WTC11 (cell line): ENCODE data around the gene PIP4K2A. TPM values are rescaled to one million over a fixed set of nuclear protein-coding genes. Genes with fewer than 3 reads are reported as not detected.

ENCODE experiments used
- ATAC-seq: fragments of 200-7000 bp; cut with Tn5 transposase; 2 replicates; pipeline ENCODE4 v1.10.0; 2021; ENCODE audit warnings: mild to moderate bottlenecking, moderate library complexity
- CTCF ChIA-PET: fragments of 300-600 bp; sonication (Branson Sonifier 250); formaldehyde crosslinking; loops from one replicate; lab custom pipeline; 2021; ENCODE audit warnings: antibody characterized with exemption; lab: Charles Lee
- POLR2A ChIA-PET: fragments of 350-600 bp; sonication (Branson Sonifier 250); formaldehyde crosslinking; loops from one replicate; lab custom pipeline; 2021; ENCODE audit warnings: antibody characterized with exemption; lab: Charles Lee
- DNase-seq: peaks from one replicate; pipeline ENCODE4 v3.0.0; 2021; ENCODE audit warnings: low spot score
- H3K27ac Mint-ChIP-seq: 2 replicates; pipeline ENCODE4 v1.8.0; 2021; ENCODE audit warnings: mixed read lengths
- H3K27me3 Mint-ChIP-seq: 2 replicates; pipeline ENCODE4 v1.8.0; 2021; ENCODE audit warnings: low read depth, mild to moderate bottlenecking, moderate library complexity, mixed read lengths
- H3K36me3 Mint-ChIP-seq: 2 replicates; pipeline ENCODE4 v1.8.0; 2021; ENCODE audit warnings: mixed read lengths
- H3K4me1 Mint-ChIP-seq: 2 replicates; pipeline ENCODE4 v1.8.0; 2022; ENCODE audit warnings: mixed read lengths
- H3K4me3 Mint-ChIP-seq: 2 replicates; pipeline ENCODE4 v1.8.0; 2021; ENCODE audit warnings: mild to moderate bottlenecking, moderate library complexity, mixed read lengths
- H3K9me3 Mint-ChIP-seq: 2 replicates; pipeline ENCODE4 v1.8.0; 2021; ENCODE audit warnings: mixed read lengths
- AR ChIP-seq: fragments of 250-450 bp; sonication (Bioruptor Pico); IDR thresholded peaks from 2 replicates; pipeline ENCODE4 v1.9.0; 2021; ENCODE audit warnings: mild to moderate bottlenecking
- ERG ChIP-seq: fragments of 250-450 bp; sonication (Bioruptor Pico); IDR thresholded peaks from 2 replicates; pipeline ENCODE4 v1.8.0; 2021; ENCODE audit warnings: mild to moderate bottlenecking
- ETV6 ChIP-seq: sonication (generic); formaldehyde crosslinking; IDR thresholded peaks from 2 replicates; pipeline ENCODE4 v1.8.1; 2022; ENCODE audit warnings: mild to moderate bottlenecking, missing genetic modification reagents
- FOXP1 ChIP-seq: sonication (generic); formaldehyde crosslinking; IDR thresholded peaks from 2 replicates; pipeline ENCODE4 v1.8.0; 2022; ENCODE audit warnings: missing genetic modification reagents, mild to moderate bottlenecking, moderate library complexity, borderline replicate concordance
- GRHL2 ChIP-seq: fragments of 250-450 bp; sonication (Bioruptor Pico); IDR thresholded peaks from 2 replicates; pipeline ENCODE4 v1.8.0; 2022; ENCODE audit warnings: mild to moderate bottlenecking, moderate library complexity; ENCODE audit not compliant: insufficient replicate concordance, severe bottlenecking
- HMGA2 ChIP-seq: fragments of 250-450 bp; sonication (Bioruptor Pico); IDR thresholded peaks from 2 replicates; pipeline ENCODE4 v1.4.0; 2021; ENCODE audit warnings: mild to moderate bottlenecking, moderate library complexity
- JAZF1 ChIP-seq: fragments of 250-450 bp; sonication (Bioruptor Pico); IDR thresholded peaks from 2 replicates; pipeline ENCODE4 v1.9.0; 2021; ENCODE audit warnings: moderate library complexity, mild to moderate bottlenecking, inconsistent platforms
- MYBL2 ChIP-seq: sonication (generic); formaldehyde crosslinking; IDR thresholded peaks from 2 replicates; pipeline ENCODE4 v1.8.1; 2023; ENCODE audit warnings: mild to moderate bottlenecking, moderate library complexity, missing genetic modification reagents
- NR3C1 ChIP-seq: sonication (generic); formaldehyde crosslinking; conservative IDR thresholded peaks from 2 replicates; pipeline ENCODE4 v1.8.1; 2023; ENCODE audit warnings: low read depth, mild to moderate bottlenecking, missing genetic modification reagents
- OVOL2 ChIP-seq: fragments of 250-450 bp; sonication (Bioruptor Pico); IDR thresholded peaks from 2 replicates; pipeline ENCODE4 v1.9.0; 2021; ENCODE audit warnings: mild to moderate bottlenecking, borderline replicate concordance
- RORB ChIP-seq: fragments of 250-450 bp; sonication (Bioruptor Pico); IDR thresholded peaks from 2 replicates; pipeline ENCODE4 v1.9.0; 2021; ENCODE audit warnings: mild to moderate bottlenecking
- ZMAT4 ChIP-seq: fragments of 250-450 bp; sonication (Bioruptor Pico); IDR thresholded peaks from 2 replicates; pipeline ENCODE4 v1.9.0; 2021; ENCODE audit warnings: mild to moderate bottlenecking
- ZNF317 ChIP-seq: sonication (generic); formaldehyde crosslinking; IDR thresholded peaks from 2 replicates; pipeline ENCODE4 v1.8.1; 2023; ENCODE audit warnings: low read depth, mild to moderate bottlenecking, moderate library complexity, missing genetic modification reagents, borderline replicate concordance
- ZNF423 ChIP-seq: fragments of 250-450 bp; sonication (Bioruptor Pico); IDR thresholded peaks from 2 replicates; pipeline ENCODE4 v2.1.2; 2022; ENCODE audit warnings: mild to moderate bottlenecking, moderate library complexity
- ZNF532 ChIP-seq: fragments of 250-450 bp; sonication (Bioruptor Pico); IDR thresholded peaks from 2 replicates; pipeline ENCODE4 v1.9.0; 2021; ENCODE audit warnings: mild to moderate bottlenecking, borderline replicate concordance
- ZNF671 ChIP-seq: fragments of 250-450 bp; sonication (Bioruptor Pico); IDR thresholded peaks from 2 replicates; pipeline ENCODE4 v1.8.0; 2021; ENCODE audit warnings: mild to moderate bottlenecking
- total RNA-seq: library from RNA; stranded (reverse); gene quantifications from 3 replicates; pipeline ENCODE4 v1.2.3, GENCODE V29; 2021
- TF ChIP-seq, protein P1 (sequence below): sonication (generic); formaldehyde crosslinking; IDR thresholded peaks from 2 replicates; pipeline ENCODE4 v1.8.1; 2023; ENCODE audit warnings: mild to moderate bottlenecking, moderate library complexity, missing genetic modification reagents
- TF ChIP-seq, protein P2 (sequence below): sonication (generic); formaldehyde crosslinking; IDR thresholded peaks from 2 replicates; pipeline ENCODE4 v1.8.1; 2023; ENCODE audit warnings: mild to moderate bottlenecking, missing genetic modification reagents

PIP4K2A gene
- total RNA-seq, 1 experiment from 2014 or later, result 47.5 TPM

DNA sequence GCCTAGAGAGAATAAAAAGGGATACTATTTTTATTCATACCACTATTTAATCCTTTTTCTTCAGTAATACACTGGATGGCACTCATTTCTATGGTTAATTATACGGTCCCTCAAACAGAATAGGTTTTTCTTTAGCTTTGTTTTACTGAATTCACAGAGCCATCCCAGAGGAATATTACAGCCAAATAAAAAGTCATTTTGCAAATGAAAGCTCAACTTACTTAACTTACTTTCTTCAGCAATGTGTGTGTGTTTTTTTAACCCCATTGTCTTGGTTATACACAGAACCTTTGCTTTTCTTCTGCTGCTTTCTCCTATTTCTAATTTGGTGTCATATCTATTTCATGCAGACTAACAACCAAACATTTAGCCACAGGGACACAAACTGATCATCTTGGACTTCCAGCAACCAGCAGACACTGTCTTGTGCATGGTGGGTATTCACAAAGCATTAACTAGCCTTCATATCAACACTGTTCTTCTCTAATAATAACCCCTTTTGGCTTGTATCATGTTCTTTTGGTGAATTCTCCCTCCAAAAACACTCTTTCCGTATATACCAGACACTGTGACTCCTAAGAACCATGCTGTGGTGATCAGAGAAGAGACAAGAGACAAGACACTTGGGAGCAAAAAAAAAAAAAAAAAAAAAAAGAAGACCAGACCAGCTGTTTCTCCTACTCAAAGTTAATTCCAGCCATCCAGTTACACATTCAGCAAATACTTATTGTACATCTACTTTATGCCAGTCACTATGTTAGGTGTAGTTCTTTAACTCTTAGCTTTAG is 40.4 kb downstream of the PIP4K2A start:
- TF ChIP-seq GRHL2 (CRISPR knock-in tag) (no peak), ZNF423 (CRISPR knock-in tag) (no peak), ZNF532 (CRISPR knock-in tag) (no peak), ZMAT4 (CRISPR knock-in tag) (no peak), RORB (CRISPR knock-in tag) (no peak), ETV6 (no peak)
- TF ChIP-seq, protein P1, sequence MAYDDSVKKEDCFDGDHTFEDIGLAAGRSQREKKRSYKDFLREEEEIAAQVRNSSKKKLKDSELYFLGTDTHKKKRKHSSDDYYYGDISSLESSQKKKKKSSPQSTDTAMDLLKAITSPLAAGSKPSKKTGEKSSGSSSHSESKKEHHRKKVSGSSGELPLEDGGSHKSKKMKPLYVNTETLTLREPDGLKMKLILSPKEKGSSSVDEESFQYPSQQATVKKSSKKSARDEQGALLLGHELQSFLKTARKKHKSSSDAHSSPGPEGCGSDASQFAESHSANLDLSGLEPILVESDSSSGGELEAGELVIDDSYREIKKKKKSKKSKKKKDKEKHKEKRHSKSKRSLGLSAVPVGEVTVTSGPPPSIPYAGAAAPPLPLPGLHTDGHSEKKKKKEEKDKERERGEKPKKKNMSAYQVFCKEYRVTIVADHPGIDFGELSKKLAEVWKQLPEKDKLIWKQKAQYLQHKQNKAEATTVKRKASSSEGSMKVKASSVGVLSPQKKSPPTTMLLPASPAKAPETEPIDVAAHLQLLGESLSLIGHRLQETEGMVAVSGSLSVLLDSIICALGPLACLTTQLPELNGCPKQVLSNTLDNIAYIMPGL (CRISPR knock-in tag), result no peak
- CTCF ChIA-PET, result interaction anchor here (0.9 to 1.1 kb wide), 2 partner anchors 19 to 26 kb away, joined by 3 read pairs; no protein-coding TSS in a partner anchor
- POLR2A ChIA-PET, result interaction anchor here (0.7 kb wide), 1 partner anchor 26 kb away, joined by 3 read pairs; no protein-coding TSS in a partner anchor
- no peak for ATAC-seq
- Mint-ChIP-seq H3K27me3 (no peaks in the 10 kb centered on the region), H3K9me3 (no peaks in the 10 kb centered on the region), H3K4me3 (no peak overlapping the region), H3K36me3 (no peaks in the 10 kb centered on the region; the same call in 1 of the 2 replicates), H3K4me1 (peaks cover 86% of the 10 kb centered on the region), H3K27ac (peak overlapping the region; percentile 85)
- no peak for DNase-seq

GRCh38 chr10:22673091-22673392 is 41.3 kb downstream of the PIP4K2A start:
- POLR2A ChIA-PET, result interaction anchor here (1.0 kb wide), 1 partner anchor 40 kb away, joined by 3 read pairs; no protein-coding TSS in a partner anchor
- no peak for DNase-seq
- no peaks in the 10 kb centered on the region for H3K9me3 Mint-ChIP-seq
- peak overlapping the region; percentile 11; the same call in 1 of the 2 replicates for H3K4me3 Mint-ChIP-seq
- H3K36me3 Mint-ChIP-seq, result no peaks in the 10 kb centered on the region; the same call in 1 of the 2 replicates
- no peak for ATAC-seq
- peak overlapping the region; percentile 93 for H3K27ac Mint-ChIP-seq
- CTCF ChIA-PET, result no interaction called here
- peaks cover 90% of the 10 kb centered on the region for H3K4me1 Mint-ChIP-seq
- no peaks in the 10 kb centered on the region for H3K27me3 Mint-ChIP-seq
- TF ChIP-seq, protein P1 (CRISPR knock-in tag), result no peak
- no peak for TF ChIP-seq OVOL2 (CRISPR knock-in tag)
- no peak for TF ChIP-seq NR3C1 (CRISPR knock-in tag)
- TF ChIP-seq MYBL2 (CRISPR knock-in tag), result no peak
- TF ChIP-seq ZNF671 (CRISPR knock-in tag), result no peak
- TF ChIP-seq ZNF317 (CRISPR knock-in tag), result no peak
- no peak for TF ChIP-seq FOXP1 (CRISPR knock-in tag)
- TF ChIP-seq JAZF1 (CRISPR knock-in tag), result no peak
- no peak for TF ChIP-seq ERG (CRISPR knock-in tag)
- TF ChIP-seq, protein P2, sequence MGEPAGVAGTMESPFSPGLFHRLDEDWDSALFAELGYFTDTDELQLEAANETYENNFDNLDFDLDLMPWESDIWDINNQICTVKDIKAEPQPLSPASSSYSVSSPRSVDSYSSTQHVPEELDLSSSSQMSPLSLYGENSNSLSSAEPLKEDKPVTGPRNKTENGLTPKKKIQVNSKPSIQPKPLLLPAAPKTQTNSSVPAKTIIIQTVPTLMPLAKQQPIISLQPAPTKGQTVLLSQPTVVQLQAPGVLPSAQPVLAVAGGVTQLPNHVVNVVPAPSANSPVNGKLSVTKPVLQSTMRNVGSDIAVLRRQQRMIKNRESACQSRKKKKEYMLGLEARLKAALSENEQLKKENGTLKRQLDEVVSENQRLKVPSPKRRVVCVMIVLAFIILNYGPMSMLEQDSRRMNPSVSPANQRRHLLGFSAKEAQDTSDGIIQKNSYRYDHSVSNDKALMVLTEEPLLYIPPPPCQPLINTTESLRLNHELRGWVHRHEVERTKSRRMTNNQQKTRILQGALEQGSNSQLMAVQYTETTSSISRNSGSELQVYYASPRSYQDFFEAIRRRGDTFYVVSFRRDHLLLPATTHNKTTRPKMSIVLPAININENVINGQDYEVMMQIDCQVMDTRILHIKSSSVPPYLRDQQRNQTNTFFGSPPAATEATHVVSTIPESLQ, result no peak
- no peak for TF ChIP-seq AR
- TF ChIP-seq HMGA2 (CRISPR knock-in tag), result no peak
- TF ChIP-seq ZMAT4 (CRISPR knock-in tag), result no peak
